Measurements from ENCODE around the gene LRRC75B. TPM values are rescaled to one million over a fixed set of nuclear protein-coding genes. Genes with fewer than 3 reads are reported as not detected.

LRRC75B gene
- total and polyA plus RNA-seq, 2 of the 13 experiments (the other 11 are each of a cell fraction or from before 2014, with no cell fraction given): 11.8 to 34.8 TPM

- TF ChIP-seq GMEB2 (CRISPR knock-in tag; IDR thresholded peaks at IDR 0.05; ENCODE audit: low read depth): peak; percentile 54
- TF ChIP-seq HOXD1 (CRISPR knock-in tag; IDR thresholded peaks at IDR 0.05): peak; percentile 90; the same call in 1 of the 2 replicates
- TF ChIP-seq KAT7 (CRISPR knock-in tag; IDR thresholded peaks at IDR 0.05; ENCODE audit: borderline replicate concordance): peak; percentile 79; the same call in 1 of the 2 replicates
- no peak for TF ChIP-seq ZSCAN22 (CRISPR knock-in tag; IDR thresholded peaks at IDR 0.05)
- no peak for TF ChIP-seq ZNF629 (CRISPR knock-in tag; conservative IDR thresholded peaks at IDR 0.05)
- TF ChIP-seq SYNCRIP (IDR thresholded peaks at IDR 0.05; ENCODE audit: insufficient read depth, low read depth, low read length): no peak
- TF ChIP-seq FLYWCH1 (CRISPR knock-in tag; IDR thresholded peaks at IDR 0.05): no peak
- TF ChIP-seq SMYD3 (CRISPR knock-in tag; IDR thresholded peaks at IDR 0.05): peak; percentile 80; the same call in 1 of the 2 replicates
- TF ChIP-seq SP4 (CRISPR knock-in tag; IDR thresholded peaks at IDR 0.05): peak; percentile 84; the same call in 1 of the 2 replicates
- peak; percentile 85; the same call in 1 of the 2 replicates for TF ChIP-seq SAFB2 (CRISPR knock-in tag; IDR thresholded peaks at IDR 0.05; ENCODE audit: borderline replicate concordance, low read depth)
- 0 out of 2 replicates have a peak, but pooled peaks have one; percentile 74 for TF ChIP-seq ZNF256 (CRISPR knock-in tag; conservative IDR thresholded peaks at IDR 0.05)
- TF ChIP-seq JDP2 (CRISPR knock-in tag; IDR thresholded peaks at IDR 0.05; ENCODE audit: borderline replicate concordance): no peak
- TF ChIP-seq ZNF30 (CRISPR knock-in tag; IDR thresholded peaks at IDR 0.05): no peak
- no peak for TF ChIP-seq NPAS2 (CRISPR knock-in tag; IDR thresholded peaks at IDR 0.05; ENCODE audit: borderline replicate concordance)
- no peak for TF ChIP-seq EHMT2 (IDR thresholded peaks at IDR 0.05; ENCODE audit: borderline replicate concordance, low read depth, low read length)
- no peak for TF ChIP-seq ATM (IDR thresholded peaks at IDR 0.05; ENCODE audit: borderline replicate concordance)
- TF ChIP-seq SUZ12 (IDR thresholded peaks at IDR 0.05; ENCODE audit: low read depth, low read length): peak; percentile 47; the same call in 1 of the 2 replicates
- peak; percentile 37; the same call in 1 of the 2 replicates for TF ChIP-seq CEBPG (CRISPR knock-in tag; IDR thresholded peaks at IDR 0.05)
- TF ChIP-seq SETDB1 (CRISPR knock-in tag; IDR thresholded peaks at IDR 0.05; ENCODE audit: borderline replicate concordance): 0 out of 2 replicates have a peak, but pooled peaks have one; percentile 75
- no peak; the same call in 1 of the 2 replicates for TF ChIP-seq ZNF441 (CRISPR knock-in tag; IDR thresholded peaks at IDR 0.05; ENCODE audit: borderline replicate concordance)
- no peak for TF ChIP-seq E2F2 (CRISPR knock-in tag; IDR thresholded peaks at IDR 0.05; ENCODE audit: borderline replicate concordance)
- no peak for TF ChIP-seq MLLT10 (CRISPR knock-in tag; IDR thresholded peaks at IDR 0.05)
- TF ChIP-seq E2F1 (CRISPR knock-in tag; IDR thresholded peaks at IDR 0.05): peak; percentile 91
- TF ChIP-seq SAP130 (CRISPR knock-in tag; IDR thresholded peaks at IDR 0.05; ENCODE audit: low read depth): peak; percentile 97
- TF ChIP-seq ZNF292 (CRISPR knock-in tag; IDR thresholded peaks at IDR 0.05; ENCODE audit: borderline replicate concordance, low read depth): 0 out of 2 replicates have a peak, but pooled peaks have one; percentile 10
- no peak for TF ChIP-seq ZNF296 (CRISPR knock-in tag; conservative IDR thresholded peaks at IDR 0.05)
Observed at GRCh38 chr22:24555165-24556039, 37.5 kb downstream of the LRRC75B start, which contains the start of gene SNRPD3 (continued).

Measured in HepG2 (cell line).